GM12864 (cell line): ENCODE measurements around the gene SPEF2.
"Not testable (repeated sequence)": the region's sequence is repeated elsewhere in the genome, so short reads cannot be mapped to it uniquely, and the experiment has no call there.

Experiments
- DNase-seq: peaks from one replicate; pipeline ENCODE4 v3.0.0-alpha.2; 2011; ENCODE audit warnings: low read depth
- H3K4me3 ChIP-seq: 2 replicates; pipeline ENCODE4 v1.5.1; 2011; ENCODE audit warnings: mild to moderate bottlenecking, low read depth, low read length, control low read depth
- TF ChIP-seq, protein P1 (sequence below): IDR thresholded peaks from 2 replicates; pipeline ENCODE4 v1.5.1; 2011; ENCODE audit warnings: low read depth, mild to moderate bottlenecking, moderate library complexity, low read length, control low read depth, inconsistent platforms; ENCODE audit errors: missing control alignments

Gene SPEF2

GRCh38 chr5:35668319-35668718 lies 50.7 kb downstream of the SPEF2 start:
- no peak overlapping the region for H3K4me3 ChIP-seq
- DNase-seq, result no peak
- TF ChIP-seq, protein P1, sequence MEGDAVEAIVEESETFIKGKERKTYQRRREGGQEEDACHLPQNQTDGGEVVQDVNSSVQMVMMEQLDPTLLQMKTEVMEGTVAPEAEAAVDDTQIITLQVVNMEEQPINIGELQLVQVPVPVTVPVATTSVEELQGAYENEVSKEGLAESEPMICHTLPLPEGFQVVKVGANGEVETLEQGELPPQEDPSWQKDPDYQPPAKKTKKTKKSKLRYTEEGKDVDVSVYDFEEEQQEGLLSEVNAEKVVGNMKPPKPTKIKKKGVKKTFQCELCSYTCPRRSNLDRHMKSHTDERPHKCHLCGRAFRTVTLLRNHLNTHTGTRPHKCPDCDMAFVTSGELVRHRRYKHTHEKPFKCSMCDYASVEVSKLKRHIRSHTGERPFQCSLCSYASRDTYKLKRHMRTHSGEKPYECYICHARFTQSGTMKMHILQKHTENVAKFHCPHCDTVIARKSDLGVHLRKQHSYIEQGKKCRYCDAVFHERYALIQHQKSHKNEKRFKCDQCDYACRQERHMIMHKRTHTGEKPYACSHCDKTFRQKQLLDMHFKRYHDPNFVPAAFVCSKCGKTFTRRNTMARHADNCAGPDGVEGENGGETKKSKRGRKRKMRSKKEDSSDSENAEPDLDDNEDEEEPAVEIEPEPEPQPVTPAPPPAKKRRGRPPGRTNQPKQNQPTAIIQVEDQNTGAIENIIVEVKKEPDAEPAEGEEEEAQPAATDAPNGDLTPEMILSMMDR, result no peak

DNA sequence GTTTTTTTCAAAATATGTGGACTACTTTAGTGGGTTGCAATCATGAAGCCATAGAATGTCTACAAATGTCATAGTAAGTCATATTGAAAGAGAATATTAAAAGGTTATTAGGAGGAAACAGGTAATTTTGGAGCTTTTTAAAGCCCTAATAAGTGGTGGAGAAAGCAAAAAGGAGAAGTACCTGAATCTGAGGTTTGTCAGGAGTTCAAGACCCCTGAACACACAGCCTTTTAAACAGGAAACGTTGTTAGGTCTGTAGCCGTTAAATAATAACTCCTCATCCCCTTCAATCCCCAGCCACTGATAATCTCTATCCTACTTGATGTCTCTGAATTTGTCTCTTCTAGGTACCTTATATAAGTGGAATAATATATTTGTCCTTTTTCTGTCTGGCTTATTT lies 51.1 kb downstream of the SPEF2 start:
- H3K4me3 ChIP-seq, result no peak overlapping the region
- TF ChIP-seq, protein P1, result no peak
- no peak for DNase-seq

DNA sequence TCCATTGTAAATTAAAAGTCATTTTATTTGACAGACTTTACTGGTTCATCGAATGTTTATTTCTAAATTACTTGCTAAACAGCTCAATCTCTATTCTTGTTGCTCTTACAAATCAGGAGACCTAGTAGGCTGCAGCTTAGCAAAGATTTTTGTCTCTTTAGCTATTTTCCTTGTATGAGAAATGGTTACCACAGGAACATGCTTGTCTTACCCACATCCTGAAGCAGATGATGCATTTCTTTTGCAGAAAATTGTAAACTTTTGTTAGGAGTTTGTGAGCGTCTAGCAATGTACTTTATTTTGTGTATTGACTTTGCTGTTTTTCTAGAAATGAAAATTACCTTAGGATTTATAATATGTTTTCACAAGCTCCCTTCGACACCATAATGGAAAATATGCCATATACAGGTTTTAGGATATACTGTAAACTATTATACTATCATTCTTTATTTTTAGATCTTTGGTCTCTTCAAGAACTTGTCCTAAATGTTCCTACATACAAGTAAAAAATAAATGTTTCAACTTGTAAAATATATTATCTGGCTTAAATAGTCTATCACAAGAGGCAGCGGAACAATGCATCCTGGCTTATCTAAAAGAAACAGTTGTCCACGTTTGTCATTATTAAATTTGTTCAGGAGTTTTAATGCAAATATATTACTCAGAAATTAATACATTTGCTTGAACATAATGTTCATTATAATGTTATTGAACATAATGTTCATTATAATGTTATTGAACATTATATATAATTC lies 54.1 kb downstream of the SPEF2 start:
- DNase-seq, result no peak
- H3K4me3 ChIP-seq, result no peak overlapping the region
- TF ChIP-seq, protein P1, result no peak

DNA sequence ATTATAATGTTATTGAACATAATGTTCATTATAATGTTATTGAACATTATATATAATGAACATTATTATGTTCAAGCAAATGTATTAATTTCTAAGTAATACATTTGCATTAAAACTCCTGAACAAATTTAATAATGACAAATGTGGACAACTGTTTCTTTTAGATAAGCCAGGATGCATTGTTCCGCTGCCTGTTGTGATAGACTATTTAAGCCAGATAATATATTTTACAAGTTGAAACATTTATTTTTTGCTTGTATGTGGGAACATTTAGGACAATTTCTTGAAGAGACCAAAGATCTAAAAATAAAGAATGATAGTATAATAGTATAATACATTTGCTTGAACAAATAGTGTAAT lies 54.6 kb downstream of the SPEF2 start:
- not testable (repeated sequence) for DNase-seq, H3K4me3 ChIP-seq

- no peak overlapping the region for H3K4me3 ChIP-seq
- TF ChIP-seq, protein P1, result no peak
- no peak for DNase-seq
These were observed 55.3 kb downstream of the SPEF2 start for GRCh38 chr5:35672995-35673394.

GRCh38 chr5:35674049-35674448 lies 56.4 kb downstream of the SPEF2 start:
- DNase-seq, result no peak
- H3K4me3 ChIP-seq, result no peak overlapping the region
- TF ChIP-seq, protein P1, result no peak

DNA sequence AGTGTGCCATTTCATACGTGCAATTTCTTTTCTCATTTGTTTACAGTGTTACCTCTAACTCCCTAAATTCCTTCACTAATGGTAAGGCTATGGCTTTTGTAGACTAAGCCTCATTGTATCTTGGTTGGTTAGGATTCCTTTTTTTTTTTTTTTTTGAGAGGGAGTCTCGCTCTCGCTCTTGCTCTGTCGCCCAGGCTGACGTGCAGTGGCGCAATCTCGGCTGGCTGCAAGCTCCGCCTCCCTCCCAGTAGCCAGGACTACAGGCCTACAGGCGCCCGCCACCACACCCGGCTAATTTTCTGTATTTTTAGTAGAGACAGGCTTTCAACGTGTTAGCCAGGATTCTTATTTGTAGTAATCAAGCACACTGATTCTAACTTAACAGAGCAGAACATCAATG lies 57.7 kb downstream of the SPEF2 start:
- no peak for DNase-seq
- TF ChIP-seq, protein P1, result no peak
- no peak overlapping the region for H3K4me3 ChIP-seq
